ENCODE measurements around the gene CNKSR2.

CNKSR2 gene

GRCh38 chrX:21678048-21678612 is 303.9 kb downstream of the CNKSR2 start:
- no peak for DNase-seq (ENCODE audit: low read depth)
- TF ChIP-seq, protein P1, sequence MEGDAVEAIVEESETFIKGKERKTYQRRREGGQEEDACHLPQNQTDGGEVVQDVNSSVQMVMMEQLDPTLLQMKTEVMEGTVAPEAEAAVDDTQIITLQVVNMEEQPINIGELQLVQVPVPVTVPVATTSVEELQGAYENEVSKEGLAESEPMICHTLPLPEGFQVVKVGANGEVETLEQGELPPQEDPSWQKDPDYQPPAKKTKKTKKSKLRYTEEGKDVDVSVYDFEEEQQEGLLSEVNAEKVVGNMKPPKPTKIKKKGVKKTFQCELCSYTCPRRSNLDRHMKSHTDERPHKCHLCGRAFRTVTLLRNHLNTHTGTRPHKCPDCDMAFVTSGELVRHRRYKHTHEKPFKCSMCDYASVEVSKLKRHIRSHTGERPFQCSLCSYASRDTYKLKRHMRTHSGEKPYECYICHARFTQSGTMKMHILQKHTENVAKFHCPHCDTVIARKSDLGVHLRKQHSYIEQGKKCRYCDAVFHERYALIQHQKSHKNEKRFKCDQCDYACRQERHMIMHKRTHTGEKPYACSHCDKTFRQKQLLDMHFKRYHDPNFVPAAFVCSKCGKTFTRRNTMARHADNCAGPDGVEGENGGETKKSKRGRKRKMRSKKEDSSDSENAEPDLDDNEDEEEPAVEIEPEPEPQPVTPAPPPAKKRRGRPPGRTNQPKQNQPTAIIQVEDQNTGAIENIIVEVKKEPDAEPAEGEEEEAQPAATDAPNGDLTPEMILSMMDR (IDR thresholded peaks at IDR 0.05; ENCODE audit: low read length, missing control alignments) = no peak

DNA sequence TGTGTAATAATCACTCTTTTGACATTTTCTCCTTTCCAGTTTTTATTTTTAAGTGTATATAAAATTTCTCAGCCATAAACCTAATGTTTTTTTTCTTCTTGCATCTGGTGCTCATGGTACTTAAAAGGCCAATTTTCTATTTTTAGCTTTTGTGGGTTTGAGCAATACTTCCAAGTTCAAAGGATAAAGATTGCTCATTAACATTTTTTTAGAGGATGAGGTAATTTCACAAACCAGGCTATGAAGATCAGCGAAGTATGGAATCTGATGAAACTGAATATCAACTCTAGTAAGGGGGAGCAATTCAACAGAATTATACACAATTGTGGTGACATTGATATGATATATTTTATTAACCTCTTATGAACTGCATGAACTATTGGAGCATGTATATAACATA is 309.7 kb downstream of the CNKSR2 start:
- H3K4me3 ChIP-seq (replicated peaks; ENCODE audit: low read depth, low read length) = no peak overlapping the region
- DNase-seq (ENCODE audit: low read depth) = peak; percentile 4
- TF ChIP-seq, protein P1 (IDR thresholded peaks at IDR 0.05; ENCODE audit: low read length, missing control alignments) = no peak

More at GRCh38 chrX:21678048-21678612, 303.9 kb downstream of the CNKSR2 start:
- H3K4me3 ChIP-seq (replicated peaks; ENCODE audit: low read depth, low read length) = no peak overlapping the region

DNA sequence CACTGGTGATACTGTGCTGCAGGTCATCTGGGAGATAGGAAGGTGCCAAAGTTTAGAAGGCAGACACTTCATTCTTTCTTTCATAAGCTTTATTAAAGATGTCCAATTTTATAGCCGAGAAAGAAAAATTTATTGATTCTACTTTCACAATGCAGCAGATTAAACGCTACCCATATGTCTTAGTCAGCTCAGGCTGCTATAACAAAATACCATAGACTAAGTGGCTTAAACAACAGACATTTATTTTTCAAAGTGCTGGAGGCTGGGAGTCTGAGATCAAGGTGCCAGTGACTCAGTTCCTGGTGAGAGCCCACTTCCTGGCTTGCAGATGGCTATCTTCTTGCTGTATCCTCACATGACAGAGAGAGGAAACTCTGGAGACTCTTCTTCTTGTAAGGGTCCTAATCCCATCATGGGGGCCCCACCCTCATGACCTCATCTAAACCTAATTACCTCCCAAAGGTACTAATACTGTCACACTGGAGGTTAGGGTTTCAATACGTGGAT is 317.3 kb downstream of the CNKSR2 start:
- H3K4me3 ChIP-seq (replicated peaks; ENCODE audit: low read depth, low read length) = no peak overlapping the region
- TF ChIP-seq, protein P1 (IDR thresholded peaks at IDR 0.05; ENCODE audit: low read length, missing control alignments) = no peak
- DNase-seq (ENCODE audit: low read depth) = no peak

- TF ChIP-seq, protein P1 (IDR thresholded peaks at IDR 0.05; ENCODE audit: low read length, missing control alignments) = no peak
- DNase-seq (ENCODE audit: low read depth) = no peak
Observed at GRCh38 chrX:21698272-21698671, 324.1 kb downstream of the CNKSR2 start.

DNA sequence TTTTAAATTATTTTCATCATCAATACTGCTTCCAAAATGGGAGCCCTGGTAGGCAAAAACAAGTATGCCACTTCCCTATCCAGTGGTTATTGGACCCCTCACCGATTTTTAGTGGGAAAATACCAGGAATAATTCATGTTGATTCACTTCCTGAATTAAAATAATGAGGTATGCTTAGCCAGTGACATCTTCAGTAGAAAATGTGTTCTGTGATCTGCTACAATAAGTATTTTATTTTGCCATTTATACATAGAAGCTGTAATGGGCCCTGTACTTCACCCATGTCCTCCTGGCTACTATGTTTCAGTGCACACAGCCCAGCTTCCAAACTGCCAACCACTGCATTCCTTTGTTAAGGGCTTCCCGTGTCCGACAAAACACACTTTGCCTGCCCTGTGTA is 324.9 kb downstream of the CNKSR2 start:
- TF ChIP-seq, protein P1 (IDR thresholded peaks at IDR 0.05; ENCODE audit: low read length, missing control alignments) = no peak
- no peak for DNase-seq (ENCODE audit: low read depth)
- no peak overlapping the region for H3K4me3 ChIP-seq (replicated peaks; ENCODE audit: low read depth, low read length)

More at GRCh38 chrX:21698272-21698671, 324.1 kb downstream of the CNKSR2 start:
- H3K4me3 ChIP-seq (replicated peaks; ENCODE audit: low read depth, low read length) = no peak overlapping the region

GRCh38 chrX:21700275-21700674 is 326.1 kb downstream of the CNKSR2 start:
- DNase-seq (ENCODE audit: low read depth) = no peak
- no peak overlapping the region for H3K4me3 ChIP-seq (replicated peaks; ENCODE audit: low read depth, low read length)
- TF ChIP-seq, protein P1 (IDR thresholded peaks at IDR 0.05; ENCODE audit: low read length, missing control alignments) = no peak

DNA sequence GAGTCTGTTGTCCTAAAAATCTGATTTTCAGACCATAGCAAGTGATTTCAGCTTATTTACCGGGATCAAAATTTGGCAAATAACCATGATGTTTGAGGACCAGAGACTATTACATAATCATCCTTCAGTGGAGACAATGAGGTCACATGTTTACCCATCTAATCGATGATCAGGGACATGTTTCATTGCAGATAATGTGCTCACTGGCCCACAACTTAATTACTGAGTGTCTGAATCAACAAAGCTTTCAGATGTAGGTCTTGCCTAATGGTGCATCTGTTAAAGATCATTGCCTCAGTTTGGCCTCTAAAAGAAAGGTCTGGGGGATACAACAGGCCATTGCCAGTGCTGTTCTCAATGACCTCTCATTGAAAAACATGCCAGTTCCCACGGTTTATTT is 326.7 kb downstream of the CNKSR2 start:
- H3K4me3 ChIP-seq (replicated peaks; ENCODE audit: low read depth, low read length) = no peak overlapping the region
- DNase-seq (ENCODE audit: low read depth) = no peak
- TF ChIP-seq, protein P1 (IDR thresholded peaks at IDR 0.05; ENCODE audit: low read length, missing control alignments) = no peak

Data from fibroblast of pulmonary artery (primary cell).